ENCODE data around the gene FAM3C.

FAM3C gene

GRCh38 chr7:121334376-121334775, 61.7 kb downstream of the FAM3C start:
- no peak overlapping the region for H4K91ac ChIP-seq (ENCODE audit: low read depth, low read length, poor library complexity)
- no peak overlapping the region for H3K18ac ChIP-seq (ENCODE audit: low read length)
- no peak overlapping the region for H2BK120ac ChIP-seq (ENCODE audit: low read depth, low read length)
- H2BK5ac ChIP-seq (ENCODE audit: low read length) = no peak overlapping the region
- H3K23ac ChIP-seq (ENCODE audit: low read depth, low read length, poor library complexity) = no peak overlapping the region
- H2AFZ ChIP-seq (ENCODE audit: low read length) = no peak overlapping the region
- H3K9me3 ChIP-seq (replicated peaks in 1 of 2; ENCODE audit: control insufficient read depth in 2 of 2, insufficient read depth in 1 of 2, low read depth in 1 of 2, low read length in 2 of 2) = no peaks in the 10 kb centered on the region
- no peak overlapping the region for H3K4me3 ChIP-seq (ENCODE audit: low read length in 2 of 2)
- H3K4me2 ChIP-seq (ENCODE audit: insufficient read depth, low read length, poor library complexity, severe bottlenecking) = no peak overlapping the region
- no peak overlapping the region for H2BK15ac ChIP-seq (ENCODE audit: low read length)
- WGBS, 2 donors (ENCODE audit: extremely low coverage in 2 of 2, insufficient read length in 2 of 2, insufficient replicate concordance in 1 of 2) = no CpG with 5 or more reads among the region's 4 CpGs
- H2BK12ac ChIP-seq (ENCODE audit: low read length) = no peak overlapping the region
- no peak for DNase-seq (ENCODE audit: low spot score)
- no peaks in the 10 kb centered on the region for H3K36me3 ChIP-seq (replicated peaks in 1 of 2; ENCODE audit: control insufficient read depth in 2 of 2, insufficient read depth in 2 of 2, low read length in 2 of 2)
- H3K4me1 ChIP-seq (ENCODE audit: control insufficient read depth in 2 of 2, insufficient read depth in 1 of 2, low read depth in 1 of 2, low read length in 2 of 2) = peaks cover 2 to 4% of the 10 kb centered on the region in 2 donors
- no peak overlapping the region for H3K14ac ChIP-seq (ENCODE audit: low read length)
- no peak overlapping the region for H3K4ac ChIP-seq (ENCODE audit: low read length)
- no peak overlapping the region for H4K8ac ChIP-seq (ENCODE audit: low read depth, low read length)
- peaks cover 0 to 31% (median 17%) of the 10 kb centered on the region in 3 experiments for H3K27me3 ChIP-seq (ENCODE audit: control insufficient read depth in 3 of 3, insufficient read depth in 3 of 3, low read depth in 1 of 3, low read length in 3 of 3)
- no peaks in the 10 kb centered on the region for H3K79me1 ChIP-seq (ENCODE audit: low read depth, low read length)
- no peak overlapping the region for H3K9ac ChIP-seq (ENCODE audit: low read depth, low read length, poor library complexity)
- H3K27ac ChIP-seq (replicated peaks; ENCODE audit: low read length) = no peak overlapping the region
- no peak overlapping the region for H2AK5ac ChIP-seq (ENCODE audit: low read depth, low read length)

DNA sequence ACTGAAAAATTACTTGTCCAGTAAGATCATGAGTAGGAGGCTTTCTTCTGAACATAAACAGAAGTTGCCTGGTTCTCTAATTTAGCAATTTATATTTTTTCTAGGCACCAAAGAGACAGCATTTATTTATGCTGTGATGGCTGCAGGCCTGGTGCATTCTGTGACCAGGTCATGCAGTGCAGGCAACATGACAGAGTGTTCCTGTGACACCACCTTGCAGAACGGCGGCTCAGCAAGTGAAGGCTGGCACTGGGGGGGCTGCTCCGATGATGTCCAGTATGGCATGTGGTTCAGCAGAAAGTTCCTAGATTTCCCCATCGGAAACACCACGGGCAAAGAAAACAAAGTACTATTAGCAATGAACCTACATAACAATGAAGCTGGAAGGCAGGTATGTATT, 64.5 kb downstream of the FAM3C start:
- H3K4me3 ChIP-seq (ENCODE audit: low read length in 2 of 2) = no peak overlapping the region
- no peak overlapping the region for H2AK5ac ChIP-seq (ENCODE audit: low read depth, low read length)
- H3K14ac ChIP-seq (ENCODE audit: low read length) = no peak overlapping the region
- H3K4ac ChIP-seq (ENCODE audit: low read length) = no peak overlapping the region
- no peak overlapping the region for H4K91ac ChIP-seq (ENCODE audit: low read depth, low read length, poor library complexity)
- H3K36me3 ChIP-seq (replicated peaks in 1 of 2; ENCODE audit: control insufficient read depth in 2 of 2, insufficient read depth in 2 of 2, low read length in 2 of 2) = no peaks in the 10 kb centered on the region
- no peak overlapping the region for H2BK15ac ChIP-seq (ENCODE audit: low read length)
- peaks cover 4 to 54% (median 29%) of the 10 kb centered on the region in 3 experiments for H3K27me3 ChIP-seq (ENCODE audit: control insufficient read depth in 3 of 3, insufficient read depth in 3 of 3, low read depth in 1 of 3, low read length in 3 of 3)
- H3K23ac ChIP-seq (ENCODE audit: low read depth, low read length, poor library complexity) = no peak overlapping the region
- no peak overlapping the region for H4K8ac ChIP-seq (ENCODE audit: low read depth, low read length)
- peaks cover 0 to 5% of the 10 kb centered on the region in 2 donors for H3K9me3 ChIP-seq (replicated peaks in 1 of 2; ENCODE audit: control insufficient read depth in 2 of 2, insufficient read depth in 1 of 2, low read depth in 1 of 2, low read length in 2 of 2)
- no peak overlapping the region for H2BK12ac ChIP-seq (ENCODE audit: low read length)
- H3K4me2 ChIP-seq (ENCODE audit: insufficient read depth, low read length, poor library complexity, severe bottlenecking) = no peak overlapping the region
- no peak overlapping the region for H2BK5ac ChIP-seq (ENCODE audit: low read length)
- DNase-seq (ENCODE audit: low spot score) = no peak
- peaks cover 5 to 7% of the 10 kb centered on the region in 2 donors for H3K4me1 ChIP-seq (ENCODE audit: control insufficient read depth in 2 of 2, insufficient read depth in 1 of 2, low read depth in 1 of 2, low read length in 2 of 2)
- peak overlapping the region; percentile 63 for H3K9ac ChIP-seq (ENCODE audit: low read depth, low read length, poor library complexity)
- H2AFZ ChIP-seq (ENCODE audit: low read length) = no peak overlapping the region
- H3K79me1 ChIP-seq (ENCODE audit: low read depth, low read length) = no peaks in the 10 kb centered on the region
- H3K18ac ChIP-seq (ENCODE audit: low read length) = no peak overlapping the region
- no peak overlapping the region for H3K27ac ChIP-seq (replicated peaks; ENCODE audit: low read length)
- H2BK120ac ChIP-seq (ENCODE audit: low read depth, low read length) = no peak overlapping the region
- no CpG with 5 or more reads among the region's 5 CpGs for WGBS, 2 donors (ENCODE audit: extremely low coverage in 2 of 2, insufficient read length in 2 of 2, insufficient replicate concordance in 1 of 2)

DNA sequence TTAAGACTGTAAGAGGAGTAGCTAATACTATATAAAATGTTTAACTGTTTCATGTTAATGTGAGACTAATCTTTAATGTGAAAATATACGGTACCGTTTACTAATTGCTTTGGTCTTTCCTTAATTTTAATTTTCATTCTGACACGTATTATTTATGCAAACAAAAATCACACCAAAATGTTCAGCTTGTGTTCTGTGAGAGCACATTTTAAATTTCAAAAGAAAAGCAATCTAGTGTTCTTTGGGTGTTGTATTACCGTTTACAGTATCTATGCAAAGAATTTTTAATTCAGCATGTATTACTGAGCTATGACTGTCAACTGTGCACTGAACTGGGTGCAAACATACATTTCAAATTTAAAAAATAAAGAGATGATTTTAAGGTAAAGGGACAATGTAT, 65.1 kb downstream of the FAM3C start:
- no peak overlapping the region for H2BK5ac ChIP-seq (ENCODE audit: low read length)
- H2BK120ac ChIP-seq (ENCODE audit: low read depth, low read length) = no peak overlapping the region
- H4K8ac ChIP-seq (ENCODE audit: low read depth, low read length) = no peak overlapping the region
- no peak overlapping the region for H3K4ac ChIP-seq (ENCODE audit: low read length)
- DNase-seq (ENCODE audit: low spot score) = no peak
- no peaks in the 10 kb centered on the region for H3K36me3 ChIP-seq (replicated peaks in 1 of 2; ENCODE audit: control insufficient read depth in 2 of 2, insufficient read depth in 2 of 2, low read length in 2 of 2)
- H3K4me2 ChIP-seq (ENCODE audit: insufficient read depth, low read length, poor library complexity, severe bottlenecking) = no peak overlapping the region
- no peak overlapping the region for H3K23ac ChIP-seq (ENCODE audit: low read depth, low read length, poor library complexity)
- H2AFZ ChIP-seq (ENCODE audit: low read length) = no peak overlapping the region
- H3K9me3 ChIP-seq (replicated peaks in 1 of 2; ENCODE audit: control insufficient read depth in 2 of 2, insufficient read depth in 1 of 2, low read depth in 1 of 2, low read length in 2 of 2) = peaks cover 0 to 5% of the 10 kb centered on the region in 2 donors
- no peak overlapping the region for H4K91ac ChIP-seq (ENCODE audit: low read depth, low read length, poor library complexity)
- WGBS, 2 donors (ENCODE audit: extremely low coverage in 2 of 2, insufficient read length in 2 of 2, insufficient replicate concordance in 1 of 2) = no CpG with 5 or more reads among the region's 4 CpGs
- peaks cover 5 to 7% of the 10 kb centered on the region in 2 donors for H3K4me1 ChIP-seq (ENCODE audit: control insufficient read depth in 2 of 2, insufficient read depth in 1 of 2, low read depth in 1 of 2, low read length in 2 of 2)
- no peak overlapping the region for H2BK12ac ChIP-seq (ENCODE audit: low read length)
- no peaks in the 10 kb centered on the region for H3K79me1 ChIP-seq (ENCODE audit: low read depth, low read length)
- H3K27me3 ChIP-seq (ENCODE audit: control insufficient read depth in 3 of 3, insufficient read depth in 3 of 3, low read depth in 1 of 3, low read length in 3 of 3) = peaks cover 4 to 56% (median 29%) of the 10 kb centered on the region in 3 experiments
- no peak overlapping the region for H2AK5ac ChIP-seq (ENCODE audit: low read depth, low read length)
- H3K9ac ChIP-seq (ENCODE audit: low read depth, low read length, poor library complexity) = no peak overlapping the region
- no peak overlapping the region for H3K27ac ChIP-seq (replicated peaks; ENCODE audit: low read length)
- H3K14ac ChIP-seq (ENCODE audit: low read length) = no peak overlapping the region
- no peak overlapping the region for H2BK15ac ChIP-seq (ENCODE audit: low read length)
- no peak overlapping the region for H3K4me3 ChIP-seq (ENCODE audit: low read length in 2 of 2)
- no peak overlapping the region for H3K18ac ChIP-seq (ENCODE audit: low read length)

DNA sequence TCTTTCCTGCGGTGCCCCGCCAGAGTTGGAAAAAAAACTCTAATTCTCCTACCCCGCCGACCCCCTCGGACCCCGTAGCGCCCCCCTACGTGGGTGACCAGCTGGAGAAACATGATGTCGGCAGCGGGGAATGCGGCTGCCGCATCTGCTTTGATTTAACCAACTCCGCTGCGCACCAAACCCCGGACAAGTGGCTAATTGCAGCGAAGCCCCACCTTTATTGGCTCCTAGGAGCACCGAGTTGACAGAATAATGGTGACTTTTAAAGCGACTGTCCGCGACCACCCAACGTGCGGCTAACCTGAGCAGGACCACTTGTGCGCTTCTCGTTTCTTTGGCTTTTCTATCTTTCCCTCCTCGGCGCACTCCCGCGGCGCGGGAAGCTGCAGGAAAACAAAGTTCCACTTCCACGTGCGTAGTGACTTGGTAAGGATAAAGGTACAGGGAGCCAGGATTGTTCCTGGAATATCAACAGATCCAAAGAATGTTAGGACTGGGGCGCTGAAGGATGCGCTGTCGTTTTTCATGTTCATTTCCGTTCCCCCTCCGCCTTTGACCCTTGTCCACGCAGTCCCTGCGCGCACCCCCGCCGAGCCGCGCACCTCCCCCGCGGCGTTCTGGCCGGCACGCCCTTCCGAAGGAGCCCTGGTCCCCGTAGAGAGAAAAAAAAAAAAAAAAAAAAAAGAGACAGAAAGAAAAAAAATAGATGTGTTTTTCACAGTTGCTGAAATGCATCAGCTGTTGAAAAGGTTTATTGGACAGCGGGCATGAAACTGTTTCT, 65.9 kb downstream of the FAM3C start:
- H3K23ac ChIP-seq (ENCODE audit: low read depth, low read length, poor library complexity) = no peak overlapping the region
- H2BK15ac ChIP-seq (ENCODE audit: low read length) = no peak overlapping the region
- no peak overlapping the region for H2BK120ac ChIP-seq (ENCODE audit: low read depth, low read length)
- H3K4me3 ChIP-seq (ENCODE audit: low read length in 2 of 2) = peak overlapping the region; percentile 43 to 76
- no peak overlapping the region for H2BK12ac ChIP-seq (ENCODE audit: low read length)
- no CpG with 5 or more reads among the region's 52 CpGs for WGBS, 2 donors (ENCODE audit: extremely low coverage in 2 of 2, insufficient read length in 2 of 2, insufficient replicate concordance in 1 of 2)
- no peak overlapping the region for H3K9ac ChIP-seq (ENCODE audit: low read depth, low read length, poor library complexity)
- peaks cover 5 to 7% of the 10 kb centered on the region in 2 donors for H3K4me1 ChIP-seq (ENCODE audit: control insufficient read depth in 2 of 2, insufficient read depth in 1 of 2, low read depth in 1 of 2, low read length in 2 of 2)
- no peak overlapping the region for H2AK5ac ChIP-seq (ENCODE audit: low read depth, low read length)
- H4K8ac ChIP-seq (ENCODE audit: low read depth, low read length) = no peak overlapping the region
- no peak overlapping the region for H2BK5ac ChIP-seq (ENCODE audit: low read length)
- H3K79me1 ChIP-seq (ENCODE audit: low read depth, low read length) = no peaks in the 10 kb centered on the region
- no peak overlapping the region for H3K14ac ChIP-seq (ENCODE audit: low read length)
- no peak overlapping the region for H4K91ac ChIP-seq (ENCODE audit: low read depth, low read length, poor library complexity)
- H3K27ac ChIP-seq (replicated peaks; ENCODE audit: low read length) = no peak overlapping the region
- H2AFZ ChIP-seq (ENCODE audit: low read length) = peak overlapping the region; percentile 72
- H3K4ac ChIP-seq (ENCODE audit: low read length) = no peak overlapping the region
- no peaks in the 10 kb centered on the region for H3K36me3 ChIP-seq (replicated peaks in 1 of 2; ENCODE audit: control insufficient read depth in 2 of 2, insufficient read depth in 2 of 2, low read length in 2 of 2)
- peaks cover 0 to 5% of the 10 kb centered on the region in 2 donors for H3K9me3 ChIP-seq (replicated peaks in 1 of 2; ENCODE audit: control insufficient read depth in 2 of 2, insufficient read depth in 1 of 2, low read depth in 1 of 2, low read length in 2 of 2)
- H3K27me3 ChIP-seq (ENCODE audit: control insufficient read depth in 3 of 3, insufficient read depth in 3 of 3, low read depth in 1 of 3, low read length in 3 of 3) = peaks cover 4 to 57% (median 29%) of the 10 kb centered on the region in 3 experiments
- DNase-seq (ENCODE audit: low spot score) = peak; percentile 54
- no peak overlapping the region for H3K18ac ChIP-seq (ENCODE audit: low read length)
- peak overlapping the region; percentile 82 for H3K4me2 ChIP-seq (ENCODE audit: insufficient read depth, low read length, poor library complexity, severe bottlenecking)
